Stomach (tissue), 9 donors: ENCODE results near the gene THEM4. TPM values are rescaled to one million over a fixed set of nuclear protein-coding genes. Genes with fewer than 3 reads are reported as not detected.

Source experiments
- DNase-seq, 2 donors: peaks; one replicate each; pipeline versions ENCODE4 v3.0.0 to v3.0.0-alpha.2; 2013 to 2019
- H3K27ac ChIP-seq, 5 donors: fragments of 200-600 bp in 4 of 5; sonication (generic) in 4 of 5; one replicate each; pipeline ENCODE4 v1.5.1; 2013 to 2019; ENCODE audit warnings: mild to moderate bottlenecking in 1 of 5, moderate library complexity in 1 of 5
- H3K27me3 ChIP-seq, 3 donors: fragments of 200-600 bp; sonication (generic); one replicate each; pipeline ENCODE4 v1.5.1; 2017 to 2019; ENCODE audit warnings: mixed run types in 1 of 3
- H3K36me3 ChIP-seq, 4 donors: fragments of 200-600 bp; sonication (generic); 1 replicate in 3 of 4; 2 replicates in 1 of 4; pipeline ENCODE4 v1.5.1; 2016 to 2019
- H3K4me1 ChIP-seq, 4 donors: fragments of 200-600 bp; sonication (generic); one replicate each; pipeline ENCODE4 v1.5.1; 2016 to 2019
- H3K4me3 ChIP-seq, 4 donors: fragments of 200-600 bp; sonication (generic) in 3 of 4; one replicate each; pipeline ENCODE4 v1.5.1; 2016 to 2019; ENCODE audit warnings: mild to moderate bottlenecking in 1 of 4
- H3K9me3 ChIP-seq, 4 donors: fragments of 200-600 bp; sonication (generic); one replicate each; pipeline ENCODE4 v1.5.1; 2016 to 2019
- CTCF ChIP-seq, 7 experiments: fragments of 450-650 bp in 4 of 7; fragments of 200-600 bp in 3 of 7; sonication (generic) in 3 of 7; IDR thresholded peaks; one replicate each; pipeline ENCODE4 v1.5.1; 2016 to 2019; ENCODE audit warnings: antibody characterized with exemption in 7 of 7, control low read depth in 2 of 7, mild to moderate bottlenecking in 1 of 7
- EP300 ChIP-seq: sonication (generic); formaldehyde crosslinking; IDR thresholded peaks from one replicate; pipeline ENCODE4 v1.6.1; 2017; ENCODE audit warnings: antibody characterized with exemption
- POLR2A ChIP-seq, 4 donors: fragments of 450-650 bp; IDR thresholded peaks; one replicate each; pipeline ENCODE4 v1.6.1; 2016; ENCODE audit warnings: antibody characterized with exemption in 4 of 4, control low read depth in 2 of 4, mild to moderate bottlenecking in 1 of 4, moderate library complexity in 1 of 4
- POLR2AphosphoS5 ChIP-seq, 3 donors: sonication (generic); formaldehyde crosslinking; IDR thresholded peaks; one replicate each; pipeline ENCODE4 v1.6.1; 2016; ENCODE audit warnings: antibody characterized with exemption in 3 of 3
- WGBS, 5 donors: extraction: QIAGEN DNeasy Blood & Tissue Kit in 3 of 5; methylation state at CpG; one replicate each; pipeline versions ENCODE4 v1.1.5 to v1.1.7; 2013 to 2018; 5-methylcytosine and 5-hydroxymethylcytosine counted together
- intact Hi-C: fragments of 100-400 bp; cut with DNase I; formaldehyde crosslinking; loops from one replicate; pipeline ENCODE4 v1.15.1; 2023; ENCODE audit warnings: low total_unique reads
- polyA plus RNA-seq, 3 donors: library from polyadenylated mRNA; stranded (reverse); fragments of 200-250 nt; gene quantifications; one replicate each; pipeline ENCODE4 v1.2.3, GENCODE V29; 2013
- total RNA-seq, 5 donors: library from RNA; depleted of rRNA; stranded (reverse); fragments of >200 nt; gene quantifications; one replicate each; pipeline versions ENCODE4 v1.1.0 to v1.2.3, GENCODE V29; 2014 to 2016
- donor health status: healthy with polysubstance abuse.
- donor health status: Bipolar disorder and iron deficiency.
- donor health status: healthy.

The THEM4 gene
- total and polyA plus RNA-seq, 8 donors = 0.89 to 48.4 (median 11.1) TPM

- 79 to 95% (median 85%) methylated on average over 1 of the region's 1 CpG for WGBS, 5 donors
- intact Hi-C loops = no loop called here
Observed at GRCh38 chr1:151942882-151943281, 33.6 kb upstream of the THEM4 start.

GRCh38 chr1:151940541-151940940 lies 31.2 kb upstream of the THEM4 start:
- intact Hi-C loops = no loop called here
- Histone ChIP-seq H3K4me3 (no peak overlapping the region), H3K27me3 (no peaks in the 10 kb centered on the region), H3K4me1 (peaks cover 10 to 33% (median 24%) of the 10 kb centered on the region in 4 donors), H3K27ac (peak overlapping the region in 1 of 5 donors; percentile 33), H3K9me3 (no peaks in the 10 kb centered on the region), H3K36me3 (no peaks in the 10 kb centered on the region)
- no peak for TF ChIP-seq POLR2A (IDR thresholded peaks at IDR 0.05)
- TF ChIP-seq POLR2AphosphoS5 (IDR thresholded peaks at IDR 0.05) = no peak
- no peak for TF ChIP-seq CTCF (IDR thresholded peaks at IDR 0.05)
- no peak for TF ChIP-seq EP300
- DNase-seq = no peak
- 52 to 71% (median 60%) methylated on average over 1 of the region's 1 CpG for WGBS, 5 donors

More at GRCh38 chr1:151942882-151943281, 33.6 kb upstream of the THEM4 start:
- no peaks in the 10 kb centered on the region for H3K27me3 ChIP-seq
- peak overlapping the region in 1 of 5 donors; percentile 4 for H3K27ac ChIP-seq
- no peak overlapping the region for H3K4me3 ChIP-seq
- TF ChIP-seq EP300 (no peak), POLR2A (IDR thresholded peaks at IDR 0.05) (no peak), POLR2AphosphoS5 (IDR thresholded peaks at IDR 0.05) (no peak), CTCF (IDR thresholded peaks at IDR 0.05) (no peak)
- no peaks in the 10 kb centered on the region for H3K36me3 ChIP-seq
- no peaks in the 10 kb centered on the region for H3K9me3 ChIP-seq
- peaks cover 18 to 46% (median 34%) of the 10 kb centered on the region in 4 donors for H3K4me1 ChIP-seq
- DNase-seq = no peak

GRCh38 chr1:151939779-151940178 lies 30.5 kb upstream of the THEM4 start:
- TF ChIP-seq POLR2AphosphoS5 (IDR thresholded peaks at IDR 0.05) (no peak), CTCF (IDR thresholded peaks at IDR 0.05) (no peak), POLR2A (IDR thresholded peaks at IDR 0.05) (no peak), EP300 (no peak)
- 60 to 84% (median 69%) methylated on average over 1 of the region's 1 CpG for WGBS, 5 donors
- Histone ChIP-seq H3K36me3 (no peaks in the 10 kb centered on the region), H3K27ac (no peak overlapping the region), H3K4me1 (peaks cover 5 to 25% (median 20%) of the 10 kb centered on the region in 4 donors), H3K9me3 (no peaks in the 10 kb centered on the region), H3K27me3 (no peaks in the 10 kb centered on the region), H3K4me3 (no peak overlapping the region)
- no peak for DNase-seq
- intact Hi-C loops = loop anchor here (5.0 kb wide), 1 partner anchor 63 kb away; no protein-coding TSS in a partner anchor

GRCh38 chr1:151939141-151939540 lies 29.8 kb upstream of the THEM4 start:
- no peak for DNase-seq
- no peak for TF ChIP-seq POLR2AphosphoS5 (IDR thresholded peaks at IDR 0.05)
- TF ChIP-seq EP300 = no peak
- no peak for TF ChIP-seq POLR2A (IDR thresholded peaks at IDR 0.05)
- TF ChIP-seq CTCF (IDR thresholded peaks at IDR 0.05) = no peak
- Histone ChIP-seq H3K36me3 (no peaks in the 10 kb centered on the region), H3K4me1 (peaks cover 0 to 19% (median 14%) of the 10 kb centered on the region in 4 donors), H3K9me3 (no peaks in the 10 kb centered on the region), H3K27ac (no peak overlapping the region), H3K27me3 (no peaks in the 10 kb centered on the region), H3K4me3 (no peak overlapping the region)
- intact Hi-C loops = loop anchor here (5.0 kb wide), 1 partner anchor 63 kb away; no protein-coding TSS in a partner anchor
- 87 to 94% (median 92%) methylated on average over 3 of the region's 3 CpGs for WGBS, 5 donors
